ENCODE data around the gene TSPAN18.

DNA sequence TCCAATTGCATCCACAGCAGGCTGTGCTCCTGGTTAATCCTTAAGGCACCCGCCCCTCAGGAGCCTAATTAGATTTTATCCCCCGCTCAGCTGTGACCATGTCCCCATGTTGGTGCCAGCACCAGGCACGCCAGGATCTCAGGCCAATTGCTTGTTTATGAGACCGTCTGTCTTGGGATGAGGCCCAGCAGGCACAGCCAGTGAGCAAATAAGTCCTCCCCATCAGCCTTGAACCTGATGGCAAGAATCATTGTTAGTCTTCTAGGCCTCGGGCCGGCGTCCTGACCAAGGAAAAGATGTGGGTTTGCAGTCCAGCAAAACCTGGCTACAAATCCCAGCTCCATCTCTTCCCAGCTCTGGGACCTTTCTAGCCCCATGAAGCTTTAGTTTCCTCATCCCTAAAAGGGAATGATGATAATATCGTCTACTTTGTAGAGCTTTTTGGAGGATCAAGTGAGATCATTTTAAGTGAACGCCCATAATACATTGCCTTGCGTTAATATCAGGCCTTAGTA, 166.6 kb downstream of the TSPAN18 start:
- TF ChIP-seq, protein P1, sequence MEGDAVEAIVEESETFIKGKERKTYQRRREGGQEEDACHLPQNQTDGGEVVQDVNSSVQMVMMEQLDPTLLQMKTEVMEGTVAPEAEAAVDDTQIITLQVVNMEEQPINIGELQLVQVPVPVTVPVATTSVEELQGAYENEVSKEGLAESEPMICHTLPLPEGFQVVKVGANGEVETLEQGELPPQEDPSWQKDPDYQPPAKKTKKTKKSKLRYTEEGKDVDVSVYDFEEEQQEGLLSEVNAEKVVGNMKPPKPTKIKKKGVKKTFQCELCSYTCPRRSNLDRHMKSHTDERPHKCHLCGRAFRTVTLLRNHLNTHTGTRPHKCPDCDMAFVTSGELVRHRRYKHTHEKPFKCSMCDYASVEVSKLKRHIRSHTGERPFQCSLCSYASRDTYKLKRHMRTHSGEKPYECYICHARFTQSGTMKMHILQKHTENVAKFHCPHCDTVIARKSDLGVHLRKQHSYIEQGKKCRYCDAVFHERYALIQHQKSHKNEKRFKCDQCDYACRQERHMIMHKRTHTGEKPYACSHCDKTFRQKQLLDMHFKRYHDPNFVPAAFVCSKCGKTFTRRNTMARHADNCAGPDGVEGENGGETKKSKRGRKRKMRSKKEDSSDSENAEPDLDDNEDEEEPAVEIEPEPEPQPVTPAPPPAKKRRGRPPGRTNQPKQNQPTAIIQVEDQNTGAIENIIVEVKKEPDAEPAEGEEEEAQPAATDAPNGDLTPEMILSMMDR (conservative IDR thresholded peaks at IDR 0.05; ENCODE audit: low read length) = no peak
- no peak for TF ChIP-seq EZH2phosphoT487 (IDR thresholded peaks at IDR 0.05; ENCODE audit: borderline replicate concordance, low read depth, low read length)
